AG04450 (cell line): ENCODE results near the gene HRH2. TPM values are rescaled to one million over a fixed set of nuclear protein-coding genes. Genes with fewer than 3 reads are reported as not detected.

Experiments
- CTCF ChIA-PET: fragments of 300-600, 350-600 bp; formaldehyde crosslinking; extraction: SDS; loops from one replicate; lab custom pipeline; 2022; ENCODE audit warnings: antibody characterized with exemption, inconsistent platforms; lab: Charles Lee
- POLR2A ChIA-PET: fragments of 350-600 bp; formaldehyde crosslinking; extraction: SDS; loops from one replicate; lab custom pipeline; 2021; ENCODE audit warnings: antibody characterized with exemption, inconsistent platforms; lab: Yijun Ruan, JAX
- DNase-seq: peaks from one replicate; pipeline ENCODE4 v3.0.0-alpha.2; 2011; ENCODE audit warnings: low read depth, low spot score
- H3K27ac ChIP-seq: one replicate; pipeline ENCODE4 v1.5.1; 2012; ENCODE audit warnings: low read depth, low read length, control low read depth
- H3K27me3 ChIP-seq: one replicate; pipeline ENCODE4 v1.6.0; 2012; ENCODE audit warnings: low read length; ENCODE audit not compliant: control insufficient read depth, insufficient read depth
- H3K4me3 ChIP-seq: 2 replicates; pipeline ENCODE4 v1.5.1; 2011; ENCODE audit warnings: mild to moderate bottlenecking, low read depth, low read length, control low read depth
- H3K9me3 ChIP-seq: 2 replicates; pipeline ENCODE4 v1.5.1; 2012; ENCODE audit warnings: low read length; ENCODE audit not compliant: control insufficient read depth, insufficient read depth
- CTCF ChIP-seq: IDR thresholded peaks from 2 replicates; pipeline ENCODE4 v1.5.1; 2011; ENCODE audit warnings: low read depth, low read length, control low read depth, inconsistent platforms
- polyA plus RNA-seq: library from polyadenylated mRNA; depleted of rRNA; stranded (reverse); fragments of >200 nt; gene quantifications from 2 replicates; pipeline ENCODE4 v1.2.3, GENCODE V29; 2011

The HRH2 gene
- polyA plus RNA-seq, 1 experiment = not detected

GRCh38 chr5:175681968-175682340 lies 24.1 kb downstream of the HRH2 start:
- TF ChIP-seq CTCF = no peak
- H3K27ac ChIP-seq = no peak overlapping the region
- no peak overlapping the region for H3K4me3 ChIP-seq
- ChIA-PET CTCF (no interaction called here), POLR2A (no interaction called here)
- no peaks in the 10 kb centered on the region for H3K27me3 ChIP-seq
- DNase-seq = no peak
- peaks cover 15% of the 10 kb centered on the region; the same call in 1 of the 2 replicates for H3K9me3 ChIP-seq

- Histone ChIP-seq H3K27ac (no peak overlapping the region), H3K27me3 (no peaks in the 10 kb centered on the region), H3K4me3 (no peak overlapping the region), H3K9me3 (peaks cover 16% of the 10 kb centered on the region; the same call in 1 of the 2 replicates)
- no peak for TF ChIP-seq CTCF
- CTCF ChIA-PET = no interaction called here
- POLR2A ChIA-PET = interaction anchor here (0.6 kb wide), 1 partner anchor 9 kb away, joined by 4 read pairs; no protein-coding TSS in a partner anchor
- no peak for DNase-seq
Measured at GRCh38 chr5:175682664-175683063, 24.8 kb downstream of the HRH2 start.

- no peak for DNase-seq
- no peaks in the 10 kb centered on the region for H3K27me3 ChIP-seq
- H3K4me3 ChIP-seq = no peak overlapping the region
- CTCF ChIA-PET = no interaction called here
- H3K27ac ChIP-seq = no peak overlapping the region
- H3K9me3 ChIP-seq = peaks cover 14% of the 10 kb centered on the region; the same call in 1 of the 2 replicates
- TF ChIP-seq CTCF = no peak
- POLR2A ChIA-PET = no interaction called here
Measured at GRCh38 chr5:175683231-175683630, 25.4 kb downstream of the HRH2 start.

- Histone ChIP-seq H3K4me3 (no peak overlapping the region), H3K9me3 (peaks cover 14% of the 10 kb centered on the region; the same call in 1 of the 2 replicates), H3K27me3 (no peaks in the 10 kb centered on the region), H3K27ac (no peak overlapping the region)
- no peak for DNase-seq
- ChIA-PET CTCF (no interaction called here), POLR2A (no interaction called here)
- no peak for TF ChIP-seq CTCF
Measured at GRCh38 chr5:175683921-175684320, 26.1 kb downstream of the HRH2 start.

- ChIA-PET CTCF (no interaction called here), POLR2A (no interaction called here)
- peaks cover 14% of the 10 kb centered on the region; the same call in 1 of the 2 replicates for H3K9me3 ChIP-seq
- no peak overlapping the region for H3K27ac ChIP-seq
- DNase-seq = no peak
- no peak overlapping the region for H3K4me3 ChIP-seq
- TF ChIP-seq CTCF = no peak
- no peaks in the 10 kb centered on the region for H3K27me3 ChIP-seq
Measured at GRCh38 chr5:175684931-175685330, 27.1 kb downstream of the HRH2 start.
